A673 (cell line): ENCODE measurements around the gene SHMT1.

Experiments used
- EZH2 ChIP-seq: fragments of 200-600 bp; sonication (generic); IDR thresholded peaks from 2 replicates; pipeline ENCODE4 v1.6.1; 2017; ENCODE audit warnings: borderline replicate concordance, low read depth, mild to moderate bottlenecking, mixed read lengths, antibody characterized with exemption, low read length; ENCODE audit not compliant: poor library complexity, severe bottlenecking
- TF ChIP-seq, protein P1 (sequence below): fragments of 300-800, 200-600 bp; sonication (generic); conservative IDR thresholded peaks from 2 replicates; pipeline ENCODE4 v1.5.1; 2017; ENCODE audit warnings: low read depth, mild to moderate bottlenecking, antibody characterized with exemption, low read length, moderate library complexity, mixed read lengths

DNA sequence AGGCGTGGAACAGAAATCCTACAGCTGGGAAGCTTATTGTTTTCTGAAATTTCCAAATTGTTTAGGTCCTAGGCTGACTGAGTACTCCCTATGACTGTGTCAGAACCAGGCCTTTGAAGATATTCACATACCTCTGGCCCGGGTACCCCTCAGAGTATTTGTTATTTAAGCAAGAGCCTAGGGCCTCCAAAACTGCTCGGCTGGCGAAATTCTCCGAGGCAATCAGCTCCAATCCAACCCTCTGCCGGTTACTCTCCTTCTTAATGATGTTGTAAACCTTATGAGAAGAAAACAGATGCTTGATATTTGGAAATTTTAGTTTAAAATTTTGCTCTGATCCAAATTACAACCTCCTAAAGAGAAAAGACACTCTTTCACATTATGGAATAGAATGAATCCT lies 9.8 kb downstream of the SHMT1 start:
- TF ChIP-seq, protein P1, sequence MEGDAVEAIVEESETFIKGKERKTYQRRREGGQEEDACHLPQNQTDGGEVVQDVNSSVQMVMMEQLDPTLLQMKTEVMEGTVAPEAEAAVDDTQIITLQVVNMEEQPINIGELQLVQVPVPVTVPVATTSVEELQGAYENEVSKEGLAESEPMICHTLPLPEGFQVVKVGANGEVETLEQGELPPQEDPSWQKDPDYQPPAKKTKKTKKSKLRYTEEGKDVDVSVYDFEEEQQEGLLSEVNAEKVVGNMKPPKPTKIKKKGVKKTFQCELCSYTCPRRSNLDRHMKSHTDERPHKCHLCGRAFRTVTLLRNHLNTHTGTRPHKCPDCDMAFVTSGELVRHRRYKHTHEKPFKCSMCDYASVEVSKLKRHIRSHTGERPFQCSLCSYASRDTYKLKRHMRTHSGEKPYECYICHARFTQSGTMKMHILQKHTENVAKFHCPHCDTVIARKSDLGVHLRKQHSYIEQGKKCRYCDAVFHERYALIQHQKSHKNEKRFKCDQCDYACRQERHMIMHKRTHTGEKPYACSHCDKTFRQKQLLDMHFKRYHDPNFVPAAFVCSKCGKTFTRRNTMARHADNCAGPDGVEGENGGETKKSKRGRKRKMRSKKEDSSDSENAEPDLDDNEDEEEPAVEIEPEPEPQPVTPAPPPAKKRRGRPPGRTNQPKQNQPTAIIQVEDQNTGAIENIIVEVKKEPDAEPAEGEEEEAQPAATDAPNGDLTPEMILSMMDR, result no peak
- TF ChIP-seq EZH2, result no peak
